Suprapubic skin (tissue), 4 donors: ENCODE measurements around the gene WDR45B. TPM values are rescaled to one million over a fixed set of nuclear protein-coding genes. Genes with fewer than 3 reads are reported as not detected.

Source experiments
- DNase-seq, 2 donors: peaks; one replicate each; pipeline ENCODE4 v3.0.0-alpha.2; 2019; ENCODE audit warnings: low spot score in 2 of 2
- H3K27ac ChIP-seq: fragments of 200-600 bp; sonication (generic); one replicate; pipeline ENCODE4 v1.5.1; 2019
- H3K27me3 ChIP-seq: fragments of 200-600 bp; sonication (generic); one replicate; pipeline ENCODE4 v1.5.1; 2019
- H3K36me3 ChIP-seq: fragments of 200-600 bp; sonication (generic); one replicate; pipeline ENCODE4 v1.5.1; 2019
- H3K4me1 ChIP-seq: fragments of 200-600 bp; sonication (generic); one replicate; pipeline ENCODE4 v1.5.1; 2019
- H3K4me3 ChIP-seq: fragments of 200-600 bp; sonication (generic); one replicate; pipeline ENCODE4 v1.5.1; 2019; ENCODE audit warnings: mild to moderate bottlenecking
- H3K9me3 ChIP-seq: fragments of 200-600 bp; sonication (generic); one replicate; pipeline ENCODE4 v1.5.1; 2019
- EP300 ChIP-seq: sonication (generic); formaldehyde crosslinking; IDR thresholded peaks from one replicate; pipeline ENCODE4 v1.6.1; 2017; ENCODE audit warnings: antibody characterized with exemption
- POLR2A ChIP-seq, 2 donors: fragments of 450-650 bp; IDR thresholded peaks; one replicate each; pipeline ENCODE4 v1.6.1; 2017; ENCODE audit warnings: antibody characterized with exemption in 2 of 2, mild to moderate bottlenecking in 2 of 2, moderate library complexity in 2 of 2
- POLR2AphosphoS5 ChIP-seq, 3 donors: sonication (generic); formaldehyde crosslinking; IDR thresholded peaks; one replicate each; pipeline ENCODE4 v1.6.1; 2017; ENCODE audit warnings: antibody characterized with exemption in 3 of 3
- WGBS: methylation state at CpG from one replicate; pipeline ENCODE4 v1.1.5; 2018; 5-methylcytosine and 5-hydroxymethylcytosine counted together
- total RNA-seq, 4 donors: library from RNA; depleted of rRNA; stranded (reverse); fragments of >200 nt; gene quantifications; one replicate each; pipeline ENCODE4 v1.1.0, GENCODE V29; 2016
- TF ChIP-seq, protein P1 (sequence below), 2 donors: fragments of 200-600 bp in 1 of 2; fragments of 450-650 bp in 1 of 2; sonication (generic) in 1 of 2; IDR thresholded peaks; one replicate each; pipeline ENCODE4 v1.5.1; 2016 to 2019; ENCODE audit warnings: antibody characterized with exemption in 2 of 2, mild to moderate bottlenecking in 1 of 2, moderate library complexity in 1 of 2

Gene WDR45B
- total RNA-seq, 4 donors from 2014 or later, result 70.1 to 96.8 (median 90.0) TPM

GRCh38 chr17:82668024-82668630 lies 19.9 kb upstream of the WDR45B start:
- 77% methylated on average over 10 of the region's 16 CpGs for WGBS
- TF ChIP-seq POLR2AphosphoS5 (IDR thresholded peaks at IDR 0.05) (no peak), POLR2A (IDR thresholded peaks at IDR 0.05) (no peak), EP300 (no peak)
- TF ChIP-seq, protein P1, sequence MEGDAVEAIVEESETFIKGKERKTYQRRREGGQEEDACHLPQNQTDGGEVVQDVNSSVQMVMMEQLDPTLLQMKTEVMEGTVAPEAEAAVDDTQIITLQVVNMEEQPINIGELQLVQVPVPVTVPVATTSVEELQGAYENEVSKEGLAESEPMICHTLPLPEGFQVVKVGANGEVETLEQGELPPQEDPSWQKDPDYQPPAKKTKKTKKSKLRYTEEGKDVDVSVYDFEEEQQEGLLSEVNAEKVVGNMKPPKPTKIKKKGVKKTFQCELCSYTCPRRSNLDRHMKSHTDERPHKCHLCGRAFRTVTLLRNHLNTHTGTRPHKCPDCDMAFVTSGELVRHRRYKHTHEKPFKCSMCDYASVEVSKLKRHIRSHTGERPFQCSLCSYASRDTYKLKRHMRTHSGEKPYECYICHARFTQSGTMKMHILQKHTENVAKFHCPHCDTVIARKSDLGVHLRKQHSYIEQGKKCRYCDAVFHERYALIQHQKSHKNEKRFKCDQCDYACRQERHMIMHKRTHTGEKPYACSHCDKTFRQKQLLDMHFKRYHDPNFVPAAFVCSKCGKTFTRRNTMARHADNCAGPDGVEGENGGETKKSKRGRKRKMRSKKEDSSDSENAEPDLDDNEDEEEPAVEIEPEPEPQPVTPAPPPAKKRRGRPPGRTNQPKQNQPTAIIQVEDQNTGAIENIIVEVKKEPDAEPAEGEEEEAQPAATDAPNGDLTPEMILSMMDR (IDR thresholded peaks at IDR 0.05), result no peak
- H3K27me3 ChIP-seq, result no peaks in the 10 kb centered on the region
- no peak overlapping the region for H3K27ac ChIP-seq
- no peaks in the 10 kb centered on the region for H3K9me3 ChIP-seq
- H3K4me1 ChIP-seq, result peaks cover 8% of the 10 kb centered on the region
- DNase-seq, result no peak
- no peak overlapping the region for H3K4me3 ChIP-seq
- peaks cover 17% of the 10 kb centered on the region for H3K36me3 ChIP-seq

GRCh38 chr17:82667668-82668000 lies 19.4 kb upstream of the WDR45B start:
- H3K9me3 ChIP-seq, result no peaks in the 10 kb centered on the region
- H3K4me1 ChIP-seq, result peaks cover 8% of the 10 kb centered on the region
- H3K4me3 ChIP-seq, result no peak overlapping the region
- no peaks in the 10 kb centered on the region for H3K27me3 ChIP-seq
- no peak overlapping the region for H3K27ac ChIP-seq
- DNase-seq, result no peak
- H3K36me3 ChIP-seq, result peaks cover 21% of the 10 kb centered on the region
- TF ChIP-seq, protein P1 (IDR thresholded peaks at IDR 0.05), result no peak
- TF ChIP-seq POLR2AphosphoS5 (IDR thresholded peaks at IDR 0.05), result no peak
- TF ChIP-seq EP300, result no peak
- TF ChIP-seq POLR2A (IDR thresholded peaks at IDR 0.05), result no peak
- WGBS, result 97% methylated on average over 10 of the region's 15 CpGs

GRCh38 chr17:82666931-82667667 lies 18.9 kb upstream of the WDR45B start:
- Histone ChIP-seq H3K27ac (no peak overlapping the region), H3K36me3 (peaks cover 24% of the 10 kb centered on the region), H3K27me3 (no peaks in the 10 kb centered on the region), H3K4me1 (peaks cover 8% of the 10 kb centered on the region), H3K4me3 (no peak overlapping the region), H3K9me3 (no peaks in the 10 kb centered on the region)
- no peak for DNase-seq
- 92% methylated on average over 19 of the region's 28 CpGs for WGBS
- TF ChIP-seq EP300, result no peak
- TF ChIP-seq, protein P1 (IDR thresholded peaks at IDR 0.05), result no peak
- TF ChIP-seq POLR2AphosphoS5 (IDR thresholded peaks at IDR 0.05), result no peak
- no peak for TF ChIP-seq POLR2A (IDR thresholded peaks at IDR 0.05)

DNA sequence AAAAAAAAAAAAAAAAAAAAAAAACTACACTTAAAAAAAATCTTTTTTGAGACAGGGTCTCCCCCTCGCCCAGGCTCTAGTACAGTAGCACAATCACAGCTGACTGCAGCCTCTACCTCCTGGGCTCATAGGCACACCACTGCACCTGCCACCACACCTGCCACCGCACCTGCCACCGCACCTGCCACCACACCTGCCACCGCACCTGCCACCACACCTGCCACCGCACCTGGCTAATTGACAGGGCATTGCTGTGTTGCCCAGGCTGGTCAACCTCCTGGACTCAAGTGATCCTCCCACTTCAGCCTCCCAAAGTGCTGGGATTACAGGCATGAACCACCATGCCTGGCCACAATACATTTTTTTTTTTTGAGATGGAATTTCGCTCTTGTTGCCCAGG lies 17.6 kb upstream of the WDR45B start:
- Histone ChIP-seq H3K27me3 (no peaks in the 10 kb centered on the region), H3K4me1 (peaks cover 8% of the 10 kb centered on the region), H3K9me3 (no peaks in the 10 kb centered on the region), H3K36me3 (peaks cover 28% of the 10 kb centered on the region), H3K27ac (no peak overlapping the region), H3K4me3 (no peak overlapping the region)
- no peak for DNase-seq
- TF ChIP-seq EP300 (no peak), POLR2AphosphoS5 (IDR thresholded peaks at IDR 0.05) (no peak), POLR2A (IDR thresholded peaks at IDR 0.05) (no peak)
- TF ChIP-seq, protein P1 (IDR thresholded peaks at IDR 0.05), result no peak
- WGBS, result 93% methylated on average over 6 of the region's 6 CpGs

- H3K4me1 ChIP-seq, result peaks cover 8% of the 10 kb centered on the region
- no peaks in the 10 kb centered on the region for H3K27me3 ChIP-seq
- WGBS, result 89% methylated on average over 11 of the region's 11 CpGs
- TF ChIP-seq POLR2AphosphoS5 (IDR thresholded peaks at IDR 0.05), result no peak
- peaks cover 35% of the 10 kb centered on the region for H3K36me3 ChIP-seq
- no peak for DNase-seq
- H3K4me3 ChIP-seq, result no peak overlapping the region
- no peak overlapping the region for H3K27ac ChIP-seq
- no peaks in the 10 kb centered on the region for H3K9me3 ChIP-seq
Observed at GRCh38 chr17:82665217-82665616, 17.0 kb upstream of the WDR45B start.
